ENCODE data around the gene ILKAP.

GRCh38 chr2:238136820-238137537 lies 66.5 kb downstream of the ILKAP start:
- TF ChIP-seq CTCF (IDR thresholded peaks at IDR 0.05) (no peak), POLR2A (IDR thresholded peaks at IDR 0.05) (no peak)
